ENCODE measurements around the gene PHF21A. TPM values are rescaled to one million over a fixed set of nuclear protein-coding genes. Genes with fewer than 3 reads are reported as not detected.

The PHF21A gene
- total RNA-seq, 2 donors from 2014 or later = 47.2 to 53.9 TPM

GRCh38 chr11:45915446-45915845, 205.8 kb downstream of the PHF21A start:
- no peak overlapping the region for H3K27ac Mint-ChIP-seq
- Histone ChIP-seq H3K9me3 (ENCODE audit: control insufficient read depth, low read length) (no peaks in the 10 kb centered on the region), H3K4me1 (ENCODE audit: control insufficient read depth, insufficient read depth, low read length) (no peaks in the 10 kb centered on the region), H3K27me3 (ENCODE audit: control insufficient read depth, insufficient read depth, low read length, poor library complexity, severe bottlenecking) (peaks cover under 1% of the 10 kb centered on the region), H3K4me3 (ENCODE audit: low read length) (no peak overlapping the region), H3K9ac (ENCODE audit: extremely low read depth, low read length, poor library complexity, severe bottlenecking) (no peak overlapping the region), H3K27ac (ENCODE audit: low read depth, low read length) (no peak overlapping the region), H3K36me3 (ENCODE audit: control insufficient read depth, insufficient read depth, low read length) (peaks cover 24% of the 10 kb centered on the region)
- peaks cover 9% of the 10 kb centered on the region for H3K4me1 Mint-ChIP-seq
- H3K27me3 Mint-ChIP-seq (ENCODE audit: insufficient read depth) = no peaks in the 10 kb centered on the region
- no peak for TF ChIP-seq CTCF (conservative IDR thresholded peaks at IDR 0.05)
- peaks cover 24% of the 10 kb centered on the region for H3K36me3 Mint-ChIP-seq (ENCODE audit: low read depth)
- no peak overlapping the region for H3K4me3 Mint-ChIP-seq
- 87 to 100% methylated on average over 2 to 13 of the region's 13 CpGs for WGBS, 2 experiments (ENCODE audit: insufficient coverage in 1 of 2, insufficient read length in 1 of 2)
- H3K9me3 Mint-ChIP-seq = no peaks in the 10 kb centered on the region
- no peak for DNase-seq

- Histone ChIP-seq H3K4me3 (ENCODE audit: low read length) (no peak overlapping the region), H3K36me3 (ENCODE audit: control insufficient read depth, insufficient read depth, low read length) (peaks cover 24% of the 10 kb centered on the region), H3K9me3 (ENCODE audit: control insufficient read depth, low read length) (no peaks in the 10 kb centered on the region), H3K27me3 (ENCODE audit: control insufficient read depth, insufficient read depth, low read length, poor library complexity, severe bottlenecking) (no peaks in the 10 kb centered on the region), H3K4me1 (ENCODE audit: control insufficient read depth, insufficient read depth, low read length) (no peaks in the 10 kb centered on the region), H3K27ac (ENCODE audit: low read depth, low read length) (no peak overlapping the region), H3K9ac (ENCODE audit: extremely low read depth, low read length, poor library complexity, severe bottlenecking) (no peak overlapping the region)
- TF ChIP-seq CTCF (conservative IDR thresholded peaks at IDR 0.05) = no peak
- Mint-ChIP-seq H3K27ac (no peak overlapping the region), H3K4me3 (no peak overlapping the region), H3K9me3 (no peaks in the 10 kb centered on the region), H3K4me1 (no peaks in the 10 kb centered on the region), H3K27me3 (ENCODE audit: insufficient read depth) (no peaks in the 10 kb centered on the region), H3K36me3 (ENCODE audit: low read depth) (peaks cover 24% of the 10 kb centered on the region)
- WGBS, 2 experiments (ENCODE audit: insufficient coverage in 1 of 2, insufficient read length in 1 of 2) = 86 to 87% methylated on average over 19 to 22 of the region's 22 CpGs
- no peak for DNase-seq
Observed at GRCh38 chr11:45913942-45914635, 207.2 kb downstream of the PHF21A start.

- no peaks in the 10 kb centered on the region for H3K27me3 Mint-ChIP-seq (ENCODE audit: insufficient read depth)
- H3K36me3 Mint-ChIP-seq (ENCODE audit: low read depth) = peaks cover 24% of the 10 kb centered on the region
- H3K27me3 ChIP-seq (ENCODE audit: control insufficient read depth, insufficient read depth, low read length, poor library complexity, severe bottlenecking) = no peaks in the 10 kb centered on the region
- H3K4me3 Mint-ChIP-seq = no peak overlapping the region
- no peak for TF ChIP-seq CTCF (conservative IDR thresholded peaks at IDR 0.05)
- peaks cover 24% of the 10 kb centered on the region for H3K36me3 ChIP-seq (ENCODE audit: control insufficient read depth, insufficient read depth, low read length)
- 94 to 97% methylated on average over 15 to 19 of the region's 19 CpGs for WGBS, 2 experiments (ENCODE audit: insufficient coverage in 1 of 2, insufficient read length in 1 of 2)
- no peaks in the 10 kb centered on the region for H3K9me3 Mint-ChIP-seq
- H3K27ac ChIP-seq (ENCODE audit: low read depth, low read length) = no peak overlapping the region
- DNase-seq = no peak
- H3K9me3 ChIP-seq (ENCODE audit: control insufficient read depth, low read length) = no peaks in the 10 kb centered on the region
- H3K9ac ChIP-seq (ENCODE audit: extremely low read depth, low read length, poor library complexity, severe bottlenecking) = no peak overlapping the region
- no peaks in the 10 kb centered on the region for H3K4me1 Mint-ChIP-seq
- no peak overlapping the region for H3K27ac Mint-ChIP-seq
- H3K4me3 ChIP-seq (ENCODE audit: low read length) = no peak overlapping the region
- H3K4me1 ChIP-seq (ENCODE audit: control insufficient read depth, insufficient read depth, low read length) = no peaks in the 10 kb centered on the region
Observed at GRCh38 chr11:45913514-45913913, 207.7 kb downstream of the PHF21A start.
